Activated CD8-positive, alpha-beta T cell treated with anti-CD3 and anti-CD28 coated beads for 36 hours (primary cell): Measurements from ENCODE around the gene GPR148. TPM values are rescaled to one million over a fixed set of nuclear protein-coding genes. Genes with fewer than 3 reads are reported as not detected.

Source experiments
- ATAC-seq: fragments of 200-7000 bp; cut with Tn5 transposase; one replicate; pipeline ENCODE4 v1.10.0; 2021; ENCODE audit warnings: mild to moderate bottlenecking, moderate library complexity
- CTCF ChIA-PET: fragments of 350-600 bp; sonication (Branson Sonifier 250); formaldehyde crosslinking; loops from one replicate; lab custom pipeline; 2021; ENCODE audit warnings: antibody characterized with exemption; lab: Charles Lee
- POLR2A ChIA-PET: fragments of 350-600 bp; sonication (Branson Sonifier 250); formaldehyde crosslinking; loops from one replicate; lab custom pipeline; 2021; ENCODE audit warnings: antibody characterized with exemption; lab: Charles Lee
- DNase-seq: peaks from one replicate; pipeline ENCODE4 v3.0.0-alpha.2; 2020
- H3K27ac Mint-ChIP-seq: one replicate; pipeline ENCODE4 v1.8.0; 2021; ENCODE audit warnings: mild to moderate bottlenecking, mixed read lengths
- H3K27me3 Mint-ChIP-seq: one replicate; pipeline ENCODE4 v1.8.0; 2021; ENCODE audit warnings: mixed read lengths
- H3K36me3 Mint-ChIP-seq: one replicate; pipeline ENCODE4 v1.8.0; 2021; ENCODE audit warnings: low read depth, mixed read lengths
- H3K4me1 Mint-ChIP-seq: one replicate; pipeline ENCODE4 v1.8.0; 2021; ENCODE audit warnings: low read depth, mixed read lengths
- H3K4me3 Mint-ChIP-seq: one replicate; pipeline ENCODE4 v1.8.0; 2021; ENCODE audit warnings: mild to moderate bottlenecking, moderate library complexity, mixed read lengths
- H3K9me3 Mint-ChIP-seq: one replicate; pipeline ENCODE4 v1.8.0; 2021; ENCODE audit warnings: mixed read lengths
- intact Hi-C: fragments of 100-400 bp; cut with micrococcal nuclease; formaldehyde crosslinking; loops from one replicate; pipeline ENCODE4 v1.10.0; 2022
- total RNA-seq, 2 experiments: library from RNA; stranded (reverse); gene quantifications; one replicate each; pipeline ENCODE4 v1.2.3, GENCODE V29; 2021
- TF ChIP-seq, protein P1 (sequence below): fragments of 200-600 bp; IDR thresholded peaks from one replicate; pipeline ENCODE4 v1.8.0; 2022; ENCODE audit warnings: antibody characterized with exemption, mild to moderate bottlenecking

GPR148 gene
- total RNA-seq, 2 experiments from 2014 or later = not detected

GRCh38 chr2:130766711-130767407, 38.0 kb downstream of the GPR148 start:
- Mint-ChIP-seq H3K9me3 (no peaks in the 10 kb centered on the region), H3K4me1 (no peaks in the 10 kb centered on the region), H3K27ac (no peak overlapping the region), H3K36me3 (no peaks in the 10 kb centered on the region), H3K4me3 (no peak overlapping the region), H3K27me3 (peaks cover 3% of the 10 kb centered on the region)
- CTCF ChIA-PET = no interaction called here
- no peak for ATAC-seq
- no peak for DNase-seq
- TF ChIP-seq, protein P1, sequence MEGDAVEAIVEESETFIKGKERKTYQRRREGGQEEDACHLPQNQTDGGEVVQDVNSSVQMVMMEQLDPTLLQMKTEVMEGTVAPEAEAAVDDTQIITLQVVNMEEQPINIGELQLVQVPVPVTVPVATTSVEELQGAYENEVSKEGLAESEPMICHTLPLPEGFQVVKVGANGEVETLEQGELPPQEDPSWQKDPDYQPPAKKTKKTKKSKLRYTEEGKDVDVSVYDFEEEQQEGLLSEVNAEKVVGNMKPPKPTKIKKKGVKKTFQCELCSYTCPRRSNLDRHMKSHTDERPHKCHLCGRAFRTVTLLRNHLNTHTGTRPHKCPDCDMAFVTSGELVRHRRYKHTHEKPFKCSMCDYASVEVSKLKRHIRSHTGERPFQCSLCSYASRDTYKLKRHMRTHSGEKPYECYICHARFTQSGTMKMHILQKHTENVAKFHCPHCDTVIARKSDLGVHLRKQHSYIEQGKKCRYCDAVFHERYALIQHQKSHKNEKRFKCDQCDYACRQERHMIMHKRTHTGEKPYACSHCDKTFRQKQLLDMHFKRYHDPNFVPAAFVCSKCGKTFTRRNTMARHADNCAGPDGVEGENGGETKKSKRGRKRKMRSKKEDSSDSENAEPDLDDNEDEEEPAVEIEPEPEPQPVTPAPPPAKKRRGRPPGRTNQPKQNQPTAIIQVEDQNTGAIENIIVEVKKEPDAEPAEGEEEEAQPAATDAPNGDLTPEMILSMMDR = no peak
- intact Hi-C loops = no loop called here
- POLR2A ChIA-PET = no interaction called here

GRCh38 chr2:130767408-130767775, 38.5 kb downstream of the GPR148 start:
- no peak overlapping the region for H3K4me3 Mint-ChIP-seq
- TF ChIP-seq, protein P1 = no peak
- DNase-seq (no peak), ATAC-seq (no peak)
- H3K27me3 Mint-ChIP-seq = peaks cover 3% of the 10 kb centered on the region
- H3K9me3 Mint-ChIP-seq = no peaks in the 10 kb centered on the region
- ChIA-PET CTCF (no interaction called here), POLR2A (no interaction called here)
- intact Hi-C loops = no loop called here
- H3K36me3 Mint-ChIP-seq = no peaks in the 10 kb centered on the region
- H3K27ac Mint-ChIP-seq = no peak overlapping the region
- no peaks in the 10 kb centered on the region for H3K4me1 Mint-ChIP-seq

DNA sequence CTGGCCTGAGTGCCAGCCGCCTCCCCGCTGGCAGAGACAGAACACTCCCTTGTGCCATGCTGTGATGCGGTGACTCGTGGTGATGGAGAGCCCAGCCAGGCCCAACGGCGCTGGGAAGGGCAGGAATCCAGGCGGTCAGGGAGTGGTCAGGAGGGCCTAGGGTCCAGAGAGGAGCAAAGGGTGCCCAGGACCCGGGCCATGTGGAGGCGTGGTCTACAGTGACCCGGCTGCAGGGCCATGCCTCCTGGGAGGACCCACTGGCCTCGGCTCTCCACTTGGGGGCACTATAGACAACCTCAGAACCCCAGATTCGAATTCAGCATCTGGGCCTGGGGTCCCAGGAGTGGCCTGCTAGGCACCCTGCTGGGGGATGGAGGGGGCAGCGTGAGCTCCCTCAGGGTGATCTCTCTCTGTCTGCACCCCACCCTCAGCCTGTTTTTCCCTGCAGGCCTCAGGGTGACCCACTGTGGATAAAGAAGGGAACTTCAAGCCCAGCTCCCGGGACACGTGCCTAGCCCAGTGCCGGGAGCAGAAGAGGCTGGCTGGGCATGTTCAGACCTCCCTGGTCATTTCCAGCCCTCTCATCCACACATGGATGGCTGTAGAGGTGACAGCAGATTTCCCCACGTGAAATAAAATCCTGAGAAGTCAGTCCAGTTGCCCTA, 39.5 kb downstream of the GPR148 start:
- intact Hi-C loops = no loop called here
- ATAC-seq (no peak), DNase-seq (no peak)
- TF ChIP-seq, protein P1 = no peak
- Mint-ChIP-seq H3K36me3 (no peaks in the 10 kb centered on the region), H3K27me3 (peaks cover 3% of the 10 kb centered on the region), H3K9me3 (peaks cover 2% of the 10 kb centered on the region), H3K27ac (no peak overlapping the region), H3K4me3 (no peak overlapping the region), H3K4me1 (no peaks in the 10 kb centered on the region)
- CTCF ChIA-PET = no interaction called here
- POLR2A ChIA-PET = interaction anchor here (0.6 kb wide), 1 partner anchor 28 kb away, joined by 3 read pairs; no protein-coding TSS in a partner anchor

- intact Hi-C loops = no loop called here
- Mint-ChIP-seq H3K4me3 (no peak overlapping the region), H3K4me1 (no peaks in the 10 kb centered on the region), H3K9me3 (peaks cover 2% of the 10 kb centered on the region), H3K36me3 (no peaks in the 10 kb centered on the region), H3K27ac (no peak overlapping the region), H3K27me3 (peaks cover 3% of the 10 kb centered on the region)
- ChIA-PET CTCF (no interaction called here), POLR2A (no interaction called here)
- TF ChIP-seq, protein P1 = no peak
- DNase-seq (no peak), ATAC-seq (no peak)
Observed at GRCh38 chr2:130769343-130769907, 40.6 kb downstream of the GPR148 start.

- Mint-ChIP-seq H3K9me3 (peaks cover 2% of the 10 kb centered on the region), H3K27me3 (peaks cover 12% of the 10 kb centered on the region), H3K4me3 (no peak overlapping the region), H3K27ac (no peak overlapping the region), H3K4me1 (no peaks in the 10 kb centered on the region), H3K36me3 (no peaks in the 10 kb centered on the region)
- DNase-seq = no peak
- POLR2A ChIA-PET = no interaction called here
- intact Hi-C loops = no loop called here
- CTCF ChIA-PET = no interaction called here
- TF ChIP-seq, protein P1 = no peak
- ATAC-seq = no peak
Observed at GRCh38 chr2:130776550-130776949, 47.7 kb downstream of the GPR148 start.
